Measurements from ENCODE around the gene SNX33. TPM values are rescaled to one million over a fixed set of nuclear protein-coding genes. Genes with fewer than 3 reads are reported as not detected.

Gene SNX33, protein sequence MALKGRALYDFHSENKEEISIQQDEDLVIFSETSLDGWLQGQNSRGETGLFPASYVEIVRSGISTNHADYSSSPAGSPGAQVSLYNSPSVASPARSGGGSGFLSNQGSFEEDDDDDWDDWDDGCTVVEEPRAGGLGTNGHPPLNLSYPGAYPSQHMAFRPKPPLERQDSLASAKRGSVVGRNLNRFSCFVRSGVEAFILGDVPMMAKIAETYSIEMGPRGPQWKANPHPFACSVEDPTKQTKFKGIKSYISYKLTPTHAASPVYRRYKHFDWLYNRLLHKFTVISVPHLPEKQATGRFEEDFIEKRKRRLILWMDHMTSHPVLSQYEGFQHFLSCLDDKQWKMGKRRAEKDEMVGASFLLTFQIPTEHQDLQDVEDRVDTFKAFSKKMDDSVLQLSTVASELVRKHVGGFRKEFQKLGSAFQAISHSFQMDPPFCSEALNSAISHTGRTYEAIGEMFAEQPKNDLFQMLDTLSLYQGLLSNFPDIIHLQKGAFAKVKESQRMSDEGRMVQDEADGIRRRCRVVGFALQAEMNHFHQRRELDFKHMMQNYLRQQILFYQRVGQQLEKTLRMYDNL
- total RNA-seq (2014; rRNA removed): 16.2 and 16.8 TPM in 2 replicates
- percentile 60 among the genes with signal in this experiment for Bru-seq, nascent RNA
- percentile 79 among the genes with signal in this experiment for BruChase-seq, experiment 1, labeled RNA remaining after a 6-hour chase
- BruChase-seq, experiment 2, labeled RNA remaining after a 2-hour chase: percentile 80 among the genes with signal in this experiment
- long read RNA-seq, full-length matches to known transcripts: 11 of 21 reads
- long read RNA-seq, partial matches to known transcripts: 0 of 21 reads
- long read RNA-seq, other reads (novel, unspliced or antisense): 10 of 21 reads

DNA sequence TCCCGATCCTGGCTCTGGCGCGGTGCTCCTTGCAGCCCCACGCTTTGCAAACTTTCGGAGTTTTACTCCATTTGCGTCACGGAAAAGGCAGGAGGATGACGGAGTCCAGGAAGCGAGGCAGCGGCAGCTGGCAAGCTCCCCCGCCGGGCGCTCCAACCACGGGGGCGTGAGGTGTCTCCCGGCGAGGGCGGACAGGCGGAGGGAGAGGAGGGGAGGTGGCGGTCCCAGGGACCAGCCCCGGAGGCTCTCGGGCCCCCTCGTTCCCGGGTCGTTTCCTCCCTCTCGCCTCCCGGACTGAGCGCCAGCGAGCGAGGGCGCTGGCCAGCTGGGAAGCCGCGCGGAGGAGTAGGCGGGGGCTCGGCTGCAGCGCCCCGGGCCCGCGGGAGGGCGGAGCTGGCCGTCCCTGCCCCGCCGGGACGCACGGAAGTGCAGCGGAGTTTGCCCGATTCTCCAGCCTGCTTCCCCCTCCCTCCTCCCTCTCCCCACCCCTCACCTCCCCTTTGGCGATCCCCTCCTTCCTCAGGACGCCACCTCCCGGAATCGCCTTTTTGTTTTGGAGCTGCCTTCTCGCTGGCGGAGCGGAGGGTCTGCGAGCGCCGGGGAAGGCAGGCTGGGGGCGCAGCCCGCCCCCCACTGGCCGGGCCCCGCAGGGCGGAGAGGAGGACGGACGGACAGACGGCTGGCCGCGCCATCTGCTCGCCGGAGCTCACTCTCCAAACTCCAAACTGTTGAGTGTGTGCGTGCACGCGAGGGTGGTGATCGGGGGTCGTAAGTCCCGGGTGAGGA, at the start of gene SNX33:
SNX33 (plus strand) TSS at position 543 of the 786 bp plus-strand sequence. CDS start 1,191 bp downstream, outside the sequence.
- Histone ChIP-seq H3K9me2 (replicated peaks; ENCODE audit: low read length) (no peaks in the 10 kb centered on the region), H3K36me3 (ENCODE audit: low read depth, low read length) (no peaks in the 10 kb centered on the region), H3K4me1 (ENCODE audit: insufficient read depth, low read length) (peaks cover 51% of the 10 kb centered on the region), H4K20me1 (ENCODE audit: low read length) (no peaks in the 10 kb centered on the region), H3K79me2 (ENCODE audit: low read length) (peaks cover 48% of the 10 kb centered on the region), H2AFZ (ENCODE audit: low read length) (peak within 1 kb of the TSS; percentile 97), H3K27ac (ENCODE audit: low read length) (peak within 1 kb of the TSS; percentile 64), H3K4me2 (ENCODE audit: low read length) (peak within 1 kb of the TSS; percentile 83), H3K4me3 (ENCODE audit: low read length) (peak within 1 kb of the TSS; percentile 93), H3K27me3 (ENCODE audit: low read length) (no peaks in the 10 kb centered on the region), H3K9ac (ENCODE audit: low read length) (peak within 1 kb of the TSS; percentile 86), H3K9me3 (ENCODE audit: low read length) (no peaks in the 10 kb centered on the region), H3F3A (ENCODE audit: low read length, unreplicated experiment) (no peaks in the 10 kb centered on the region)
- POLR2A ChIA-PET (ENCODE audit: unreplicated experiment): interaction anchor here (0.6 to 1.2 kb wide), 8 partner anchors 9 to 65 kb away, joined by 3 to 5 read pairs (median 3); partner anchors contain the start of gene SNUPN
- DNase-seq (peak; percentile 77), ATAC-seq (peak; percentile 74)
- intact Hi-C loops (cut with micrococcal nuclease): loop anchor here (1.0 to 10.0 kb wide), 3 partner anchors 8 to 283 kb away; partner anchors contain the start of genes MAN2C1 and SIN3A
- no TSS peak for BruUV-seq (replicated peaks)
- CTCF ChIA-PET: interaction anchor here (0.6 to 1.3 kb wide), 3 partner anchors 9 to 963 kb away, joined by 3 to 4 read pairs (median 3); no protein-coding TSS in a partner anchor
- no peak for TF ChIP-seq EZH2 (IDR thresholded peaks at IDR 0.05; ENCODE audit: low read length, unreplicated experiment)
- TF ChIP-seq, protein P1, sequence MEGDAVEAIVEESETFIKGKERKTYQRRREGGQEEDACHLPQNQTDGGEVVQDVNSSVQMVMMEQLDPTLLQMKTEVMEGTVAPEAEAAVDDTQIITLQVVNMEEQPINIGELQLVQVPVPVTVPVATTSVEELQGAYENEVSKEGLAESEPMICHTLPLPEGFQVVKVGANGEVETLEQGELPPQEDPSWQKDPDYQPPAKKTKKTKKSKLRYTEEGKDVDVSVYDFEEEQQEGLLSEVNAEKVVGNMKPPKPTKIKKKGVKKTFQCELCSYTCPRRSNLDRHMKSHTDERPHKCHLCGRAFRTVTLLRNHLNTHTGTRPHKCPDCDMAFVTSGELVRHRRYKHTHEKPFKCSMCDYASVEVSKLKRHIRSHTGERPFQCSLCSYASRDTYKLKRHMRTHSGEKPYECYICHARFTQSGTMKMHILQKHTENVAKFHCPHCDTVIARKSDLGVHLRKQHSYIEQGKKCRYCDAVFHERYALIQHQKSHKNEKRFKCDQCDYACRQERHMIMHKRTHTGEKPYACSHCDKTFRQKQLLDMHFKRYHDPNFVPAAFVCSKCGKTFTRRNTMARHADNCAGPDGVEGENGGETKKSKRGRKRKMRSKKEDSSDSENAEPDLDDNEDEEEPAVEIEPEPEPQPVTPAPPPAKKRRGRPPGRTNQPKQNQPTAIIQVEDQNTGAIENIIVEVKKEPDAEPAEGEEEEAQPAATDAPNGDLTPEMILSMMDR (conservative IDR thresholded peaks at IDR 0.05; ENCODE audit: low read depth, low read length): peak; percentile 64

DNA sequence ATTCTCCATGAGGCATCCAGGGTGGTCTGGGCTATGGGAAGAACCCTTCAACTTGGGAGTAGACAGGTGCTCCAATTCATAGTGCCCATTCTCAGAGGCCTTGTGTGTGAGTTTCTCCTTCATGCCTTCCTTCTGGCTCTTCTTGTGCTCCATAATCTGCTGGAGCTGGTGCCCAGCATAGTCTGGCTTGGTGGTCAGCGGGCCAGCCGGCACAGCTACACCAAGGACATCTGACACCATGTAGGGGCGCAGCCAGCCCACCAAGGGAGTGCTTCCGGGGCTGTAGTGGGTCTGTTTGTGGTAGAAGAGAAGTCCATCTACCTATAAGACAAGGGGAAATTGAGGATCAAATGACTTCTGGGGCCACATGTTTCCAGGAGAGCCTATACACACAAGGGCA, 49.4 kb upstream of the SNX33 start:
- H3K9me2 ChIP-seq (replicated peaks; ENCODE audit: low read length): no peaks in the 10 kb centered on the region
- no peak overlapping the region for H2AFZ ChIP-seq (ENCODE audit: low read length)
- no peaks in the 10 kb centered on the region for H3K36me3 ChIP-seq (ENCODE audit: low read depth, low read length)
- no peaks in the 10 kb centered on the region for H4K20me1 ChIP-seq (ENCODE audit: low read length)
- H3K4me3 ChIP-seq (ENCODE audit: low read length): no peak overlapping the region
- no peak overlapping the region for H3K4me2 ChIP-seq (ENCODE audit: low read length)
- CTCF ChIA-PET: interaction anchor here (0.7 kb wide), 1 partner anchor 81 kb away, joined by 3 read pairs; no protein-coding TSS in a partner anchor
- no peak overlapping the region for H3K27ac ChIP-seq (ENCODE audit: low read length)
- no TSS peak for BruUV-seq (replicated peaks)
- H3F3A ChIP-seq (ENCODE audit: low read length, unreplicated experiment): no peaks in the 10 kb centered on the region
- DNase-seq (no peak), ATAC-seq (no peak)
- intact Hi-C loops (cut with micrococcal nuclease): no loop called here
- no peaks in the 10 kb centered on the region for H3K79me2 ChIP-seq (ENCODE audit: low read length)
- POLR2A ChIA-PET (ENCODE audit: unreplicated experiment): no interaction called here
- no peak overlapping the region for H3K9ac ChIP-seq (ENCODE audit: low read length)
- H3K9me3 ChIP-seq (ENCODE audit: low read length): no peaks in the 10 kb centered on the region
- H3K27me3 ChIP-seq (ENCODE audit: low read length): no peaks in the 10 kb centered on the region
- no peaks in the 10 kb centered on the region for H3K4me1 ChIP-seq (ENCODE audit: insufficient read depth, low read length)
- TF ChIP-seq EZH2 (IDR thresholded peaks at IDR 0.05; ENCODE audit: low read length, unreplicated experiment) (no peak), EZH2phosphoT487 (IDR thresholded peaks at IDR 0.05; ENCODE audit: borderline replicate concordance, low read length) (no peak)
- TF ChIP-seq, protein P1 (conservative IDR thresholded peaks at IDR 0.05; ENCODE audit: low read depth, low read length): no peak

Measured in PC-3 (cell line).